DND-41 (cell line): ENCODE data around the gene RNF157.

Experiments used
- EZH2 ChIP-seq: IDR thresholded peaks from 3 replicates; pipeline ENCODE4 v1.6.1; 2012; ENCODE audit warnings: borderline replicate concordance, low read depth, mild to moderate bottlenecking, moderate library complexity, low read length, inconsistent platforms; ENCODE audit not compliant: severe bottlenecking
- TF ChIP-seq, protein P1 (sequence below): IDR thresholded peaks from 2 replicates; pipeline ENCODE4 v1.5.1; 2012; ENCODE audit warnings: borderline replicate concordance, low read length, moderate library complexity, mild to moderate bottlenecking; ENCODE audit not compliant: poor library complexity, severe bottlenecking; ENCODE audit errors: extremely low read depth

DNA sequence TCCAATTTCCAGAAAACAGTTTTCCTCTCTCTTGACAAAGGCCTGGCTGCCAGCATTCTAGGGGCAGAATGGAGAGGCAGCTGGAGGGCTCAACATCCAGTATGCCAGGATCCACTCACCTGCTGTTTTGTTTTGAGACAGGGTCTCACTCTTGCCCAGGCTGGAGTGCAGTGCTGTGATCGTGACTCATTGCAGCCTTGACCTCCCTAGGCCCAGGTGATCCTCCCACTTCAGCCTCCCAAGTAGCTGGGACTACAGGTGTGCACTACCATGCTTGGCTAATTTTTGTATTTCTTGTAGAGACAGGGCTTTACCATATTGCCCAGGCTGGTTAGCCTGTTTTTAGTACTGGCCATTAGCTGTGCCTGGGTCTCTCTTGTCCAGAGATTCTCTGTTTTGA, 70.2 kb downstream of the RNF157 start:
- TF ChIP-seq, protein P1, sequence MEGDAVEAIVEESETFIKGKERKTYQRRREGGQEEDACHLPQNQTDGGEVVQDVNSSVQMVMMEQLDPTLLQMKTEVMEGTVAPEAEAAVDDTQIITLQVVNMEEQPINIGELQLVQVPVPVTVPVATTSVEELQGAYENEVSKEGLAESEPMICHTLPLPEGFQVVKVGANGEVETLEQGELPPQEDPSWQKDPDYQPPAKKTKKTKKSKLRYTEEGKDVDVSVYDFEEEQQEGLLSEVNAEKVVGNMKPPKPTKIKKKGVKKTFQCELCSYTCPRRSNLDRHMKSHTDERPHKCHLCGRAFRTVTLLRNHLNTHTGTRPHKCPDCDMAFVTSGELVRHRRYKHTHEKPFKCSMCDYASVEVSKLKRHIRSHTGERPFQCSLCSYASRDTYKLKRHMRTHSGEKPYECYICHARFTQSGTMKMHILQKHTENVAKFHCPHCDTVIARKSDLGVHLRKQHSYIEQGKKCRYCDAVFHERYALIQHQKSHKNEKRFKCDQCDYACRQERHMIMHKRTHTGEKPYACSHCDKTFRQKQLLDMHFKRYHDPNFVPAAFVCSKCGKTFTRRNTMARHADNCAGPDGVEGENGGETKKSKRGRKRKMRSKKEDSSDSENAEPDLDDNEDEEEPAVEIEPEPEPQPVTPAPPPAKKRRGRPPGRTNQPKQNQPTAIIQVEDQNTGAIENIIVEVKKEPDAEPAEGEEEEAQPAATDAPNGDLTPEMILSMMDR = no peak
- TF ChIP-seq EZH2 = no peak
